NCI-H146 treated with DMSO at 0.1 percent for 48 hours (cell line): ENCODE results near the gene SEPTIN2.
"Not testable (repeated sequence)": the region's sequence is repeated elsewhere in the genome, so short reads cannot be mapped to it uniquely, and the experiment has no call there.

Experiments
- DNase-seq: peaks from one replicate; lab custom pipeline; 2025; ENCODE audit not compliant: unreplicated experiment; lab: John Stamatoyannopoulos, UW

SEPTIN2 gene

GRCh38 chr2:241378816-241379215 lies 63.1 kb downstream of the SEPTIN2 start:
- no peak for DNase-seq

- no peak for DNase-seq
These were observed 64.1 kb downstream of the SEPTIN2 start for GRCh38 chr2:241379481-241380480.

- DNase-seq: no peak
These were observed 66.1 kb downstream of the SEPTIN2 start for GRCh38 chr2:241381872-241382271.

- not testable (repeated sequence) for DNase-seq
These were observed 69.7 kb downstream of the SEPTIN2 start for GRCh38 chr2:241385450-241385849.

GRCh38 chr2:241386519-241386918 lies 70.8 kb downstream of the SEPTIN2 start:
- DNase-seq: no peak

GRCh38 chr2:241389697-241390096 lies 74.0 kb downstream of the SEPTIN2 start:
- no peak for DNase-seq

GRCh38 chr2:241390301-241391206 lies 74.8 kb downstream of the SEPTIN2 start:
- no peak for DNase-seq

GRCh38 chr2:241391892-241392665 lies 76.4 kb downstream of the SEPTIN2 start:
- DNase-seq: no peak

GRCh38 chr2:241392753-241393152 lies 77.0 kb downstream of the SEPTIN2 start:
- DNase-seq: not testable (repeated sequence)

- DNase-seq: no peak
These were observed 77.9 kb downstream of the SEPTIN2 start for GRCh38 chr2:241393524-241394196.

- not testable (repeated sequence) for DNase-seq
These were observed 81.1 kb downstream of the SEPTIN2 start for GRCh38 chr2:241396809-241397208.

- DNase-seq: no peak
These were observed 84.5 kb downstream of the SEPTIN2 start for GRCh38 chr2:241399941-241400922.
